K562 (cell line): Measurements from ENCODE around the gene KLHDC2. TPM values are rescaled to one million over a fixed set of nuclear protein-coding genes. Genes with fewer than 3 reads are reported as not detected.

Source experiments
- BRF2 ChIP-seq: IDR thresholded peaks from 3 replicates; pipeline ENCODE4 v1.6.1; 2011; ENCODE audit warnings: borderline replicate concordance, mild to moderate bottlenecking; ENCODE audit not compliant: insufficient read length, insufficient read depth
- CREBBP ChIP-seq: IDR thresholded peaks from one replicate; pipeline ENCODE4 v1.6.1; 2012; ENCODE audit warnings: low read depth, mild to moderate bottlenecking, control low read depth, inconsistent platforms, low read length
- CUX1 ChIP-seq: fragments of 200-800 bp; sonication (Bioruptor generic); IDR thresholded peaks from 2 replicates; pipeline ENCODE4 v1.6.1; 2016; ENCODE audit warnings: missing genetic modification characterization, missing compliant biosample characterization
- FOXA3 ChIP-seq, 2 experiments: fragments of 450-650 bp in 1 of 2; sonication (generic) in 1 of 2; formaldehyde crosslinking; IDR thresholded peaks in 1 of 2; conservative IDR thresholded peaks in 1 of 2; 2 replicates each; pipeline versions ENCODE4 v1.4.0 to v1.8.0; 2020 to 2022; ENCODE audit warnings: mild to moderate bottlenecking in 2 of 2, missing genetic modification reagents in 1 of 2
- MAFG ChIP-seq: fragments of 450-650 bp; conservative IDR thresholded peaks from 2 replicates; pipeline ENCODE4 v1.6.1; 2016; ENCODE audit warnings: missing genetic modification characterization, missing compliant biosample characterization
- NFE2 ChIP-seq: IDR thresholded peaks from 2 replicates; pipeline ENCODE4 v1.6.1; 2014; ENCODE audit warnings: antibody characterized with exemption, low read depth
- NFIX ChIP-seq: fragments of 250-450 bp; sonication (Bioruptor Pico); IDR thresholded peaks from 2 replicates; pipeline ENCODE4 v1.4.0; 2020; ENCODE audit warnings: low read depth, mild to moderate bottlenecking, moderate library complexity
- PHF21A ChIP-seq: fragments of 450-650 bp; IDR thresholded peaks from 2 replicates; pipeline ENCODE4 v1.6.1; 2017; ENCODE audit warnings: low read depth, borderline replicate concordance
- POLR2AphosphoS5 ChIP-seq: IDR thresholded peaks from 2 replicates; pipeline ENCODE4 v1.6.1; 2011; ENCODE audit warnings: mild to moderate bottlenecking, low read depth, low read length, moderate library complexity; ENCODE audit not compliant: control insufficient read depth, insufficient read depth
- POLR2G ChIP-seq: fragments of 200-400 bp; formaldehyde crosslinking; IDR thresholded peaks from 2 replicates; pipeline ENCODE4 v1.6.1; 2017; ENCODE audit warnings: low read depth, mild to moderate bottlenecking, antibody characterized with exemption, low read length, moderate library complexity
- RCOR1 ChIP-seq, 2 experiments: IDR thresholded peaks; 2 replicates each; pipeline ENCODE4 v1.6.1; 2012; ENCODE audit warnings: low read depth in 2 of 2, low read length in 2 of 2, borderline replicate concordance in 1 of 2, improper control_type of control experiment in 1 of 2
- SRSF1 ChIP-seq: fragments of 200-400 bp; formaldehyde crosslinking; IDR thresholded peaks from 2 replicates; pipeline ENCODE4 v1.6.1; 2017; ENCODE audit warnings: mild to moderate bottlenecking, low read depth, low read length, moderate library complexity
- ZNF77 ChIP-seq: fragments of 250-450 bp; sonication (Bioruptor Pico); IDR thresholded peaks from 2 replicates; pipeline ENCODE4 v1.5.0; 2020
- polyA plus RNA-seq, 8 experiments: library from polyadenylated mRNA; depleted of rRNA in 4 of 8; stranded (reverse) in 5 of 8; unstranded in 3 of 8; fragments of >200 nt; fragmentation: Nextera tagmentation in 2 of 8; fragmentation: Illumina TruSeq in 1 of 8; extraction: Ambion mirVana in 2 of 8; extraction: Trizol in 1 of 8; gene quantifications; 2 replicates each; pipeline versions ENCODE4 v1.2.1 to v1.2.3, GENCODE V29; 2011 to 2014; ENCODE audit warnings: inconsistent platforms in 1 of 8, missing spikeins in 1 of 8
- total RNA-seq, 7 experiments: library from RNA; depleted of rRNA in 6 of 7; stranded (reverse); fragments of >200 nt in 6 of 7; fragmentation: Illumina TruSeq in 2 of 7; extraction: Trizol in 2 of 7; gene quantifications; 2 replicates each; pipeline versions ENCODE4 v1.2.1 to v1.2.3, GENCODE V29; 2011 to 2021; ENCODE audit warnings: low replicate concordance in 1 of 7
- TF ChIP-seq, protein P1 (sequence below): sonication (generic); formaldehyde crosslinking; IDR thresholded peaks from 2 replicates; pipeline ENCODE4 v1.8.0; 2022; ENCODE audit warnings: missing genetic modification reagents, mild to moderate bottlenecking, borderline replicate concordance
- TF ChIP-seq, protein P2 (sequence below): sonication (generic); formaldehyde crosslinking; IDR thresholded peaks from 2 replicates; pipeline ENCODE4 v1.8.1; 2023; ENCODE audit warnings: mild to moderate bottlenecking, missing genetic modification reagents

The KLHDC2 gene
- total and polyA plus RNA-seq, 9 of the 15 experiments (the other 6 are each of a cell fraction or from before 2014, with no cell fraction given) = 6.3 to 41.7 (median 20.0) TPM

GRCh38 chr14:49768301-49769121 lies 558 bp downstream of the KLHDC2 start (continued):
- TF ChIP-seq MAFG = no peak
- 0 out of 2 replicates have a peak, but pooled peaks have one; percentile 10 for TF ChIP-seq POLR2AphosphoS5
- TF ChIP-seq POLR2G = peak; percentile 84
- TF ChIP-seq, protein P1, sequence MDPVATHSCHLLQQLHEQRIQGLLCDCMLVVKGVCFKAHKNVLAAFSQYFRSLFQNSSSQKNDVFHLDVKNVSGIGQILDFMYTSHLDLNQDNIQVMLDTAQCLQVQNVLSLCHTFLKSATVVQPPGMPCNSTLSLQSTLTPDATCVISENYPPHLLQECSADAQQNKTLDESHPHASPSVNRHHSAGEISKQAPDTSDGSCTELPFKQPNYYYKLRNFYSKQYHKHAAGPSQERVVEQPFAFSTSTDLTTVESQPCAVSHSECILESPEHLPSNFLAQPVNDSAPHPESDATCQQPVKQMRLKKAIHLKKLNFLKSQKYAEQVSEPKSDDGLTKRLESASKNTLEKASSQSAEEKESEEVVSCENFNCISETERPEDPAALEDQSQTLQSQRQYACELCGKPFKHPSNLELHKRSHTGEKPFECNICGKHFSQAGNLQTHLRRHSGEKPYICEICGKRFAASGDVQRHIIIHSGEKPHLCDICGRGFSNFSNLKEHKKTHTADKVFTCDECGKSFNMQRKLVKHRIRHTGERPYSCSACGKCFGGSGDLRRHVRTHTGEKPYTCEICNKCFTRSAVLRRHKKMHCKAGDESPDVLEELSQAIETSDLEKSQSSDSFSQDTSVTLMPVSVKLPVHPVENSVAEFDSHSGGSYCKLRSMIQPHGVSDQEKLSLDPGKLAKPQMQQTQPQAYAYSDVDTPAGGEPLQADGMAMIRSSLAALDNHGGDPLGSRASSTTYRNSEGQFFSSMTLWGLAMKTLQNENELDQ (CRISPR knock-in tag) = no peak
- 0 out of 2 replicates have a peak, but pooled peaks have one; percentile 2 for TF ChIP-seq NFE2
- no peak for TF ChIP-seq CUX1 (CRISPR knock-in tag)
- TF ChIP-seq SRSF1 = no peak
- no peak for TF ChIP-seq ZNF77 (CRISPR knock-in tag)
- TF ChIP-seq BRF2 = no peak
- TF ChIP-seq FOXA3 (CRISPR knock-in tag; conservative IDR thresholded peaks at IDR 0.05 in 1 of 2, IDR thresholded peaks at IDR 0.05 in 1 of 2) = no peak
- no peak for TF ChIP-seq NFIX (CRISPR knock-in tag)
- TF ChIP-seq CREBBP = no peak
- TF ChIP-seq RCOR1 (IDR thresholded peaks at IDR 0.05; ENCODE audit: borderline replicate concordance in 1 of 2, low read depth in 2 of 2, low read length in 2 of 2) = no peak
- no peak for TF ChIP-seq PHF21A
- TF ChIP-seq, protein P2, sequence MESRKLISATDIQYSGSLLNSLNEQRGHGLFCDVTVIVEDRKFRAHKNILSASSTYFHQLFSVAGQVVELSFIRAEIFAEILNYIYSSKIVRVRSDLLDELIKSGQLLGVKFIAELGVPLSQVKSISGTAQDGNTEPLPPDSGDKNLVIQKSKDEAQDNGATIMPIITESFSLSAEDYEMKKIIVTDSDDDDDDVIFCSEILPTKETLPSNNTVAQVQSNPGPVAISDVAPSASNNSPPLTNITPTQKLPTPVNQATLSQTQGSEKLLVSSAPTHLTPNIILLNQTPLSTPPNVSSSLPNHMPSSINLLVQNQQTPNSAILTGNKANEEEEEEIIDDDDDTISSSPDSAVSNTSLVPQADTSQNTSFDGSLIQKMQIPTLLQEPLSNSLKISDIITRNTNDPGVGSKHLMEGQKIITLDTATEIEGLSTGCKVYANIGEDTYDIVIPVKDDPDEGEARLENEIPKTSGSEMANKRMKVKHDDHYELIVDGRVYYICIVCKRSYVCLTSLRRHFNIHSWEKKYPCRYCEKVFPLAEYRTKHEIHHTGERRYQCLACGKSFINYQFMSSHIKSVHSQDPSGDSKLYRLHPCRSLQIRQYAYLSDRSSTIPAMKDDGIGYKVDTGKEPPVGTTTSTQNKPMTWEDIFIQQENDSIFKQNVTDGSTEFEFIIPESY = no peak
